Trophoblast cell (in vitro differentiated cells and primary cell): Measurements from ENCODE around the gene DOC2A.
A peak's percentile ranks its signal among the peaks of the same experiment; 100 is the strongest.

Source experiments
- DNase-seq, 2 donors: peaks; one replicate each; pipeline ENCODE4 v3.0.0-alpha.2; 2016
- H2AFZ ChIP-seq: 2 replicates; pipeline ENCODE4 v1.6.1; 2013; ENCODE audit warnings: low read length, moderate library complexity, mild to moderate bottlenecking; ENCODE audit not compliant: insufficient read depth, poor library complexity
- H2AK5ac ChIP-seq: 2 replicates; pipeline ENCODE4 v1.6.1; 2013; ENCODE audit warnings: mild to moderate bottlenecking, low read length
- H2BK120ac ChIP-seq: 2 replicates; pipeline ENCODE4 v1.6.1; 2013; ENCODE audit warnings: low read length, mild to moderate bottlenecking, moderate library complexity; ENCODE audit not compliant: insufficient read depth, poor library complexity
- H2BK12ac ChIP-seq: 2 replicates; pipeline ENCODE4 v1.6.1; 2013; ENCODE audit warnings: mild to moderate bottlenecking, low read length, moderate library complexity
- H2BK5ac ChIP-seq: 2 replicates; pipeline ENCODE4 v1.6.1; 2013; ENCODE audit warnings: low read length, low read depth, moderate library complexity, mild to moderate bottlenecking; ENCODE audit not compliant: poor library complexity
- H3K14ac ChIP-seq: 2 replicates; pipeline ENCODE4 v1.6.1; 2013; ENCODE audit warnings: mild to moderate bottlenecking, low read length
- H3K18ac ChIP-seq: 2 replicates; pipeline ENCODE4 v1.6.1; 2013; ENCODE audit warnings: mild to moderate bottlenecking, low read length
- H3K23ac ChIP-seq: 2 replicates; pipeline ENCODE4 v1.6.1; 2013; ENCODE audit warnings: low read length
- H3K27ac ChIP-seq: 2 replicates; pipeline ENCODE4 v1.5.1; 2013; ENCODE audit warnings: low read depth, mild to moderate bottlenecking, inconsistent platforms, low read length, moderate library complexity
- H3K27me3 ChIP-seq: 2 replicates; pipeline ENCODE4 v1.6.1; 2013; ENCODE audit warnings: inconsistent platforms, mild to moderate bottlenecking, low read length, moderate library complexity; ENCODE audit not compliant: insufficient read depth
- H3K36me3 ChIP-seq, 2 experiments: 1 replicate in 1 of 2; 2 replicates in 1 of 2; pipeline ENCODE4 v1.6.1; 2013; ENCODE audit warnings: low read length in 2 of 2, mild to moderate bottlenecking in 2 of 2, moderate library complexity in 1 of 2; ENCODE audit not compliant: insufficient read depth in 2 of 2, control insufficient read depth in 1 of 2
- H3K4ac ChIP-seq: 2 replicates; pipeline ENCODE4 v1.6.1; 2013; ENCODE audit warnings: low read depth, mild to moderate bottlenecking, low read length, moderate library complexity
- H3K4me1 ChIP-seq, 2 experiments: 1 replicate in 1 of 2; 2 replicates in 1 of 2; pipeline ENCODE4 v1.6.1; 2013; ENCODE audit warnings: low read length in 2 of 2, mild to moderate bottlenecking in 2 of 2, moderate library complexity in 1 of 2; ENCODE audit not compliant: insufficient read depth in 2 of 2, control insufficient read depth in 1 of 2
- H3K4me2 ChIP-seq: 2 replicates; pipeline ENCODE4 v1.6.1; 2013; ENCODE audit warnings: inconsistent platforms, mild to moderate bottlenecking, low read length, moderate library complexity
- H3K4me3 ChIP-seq: 2 replicates; pipeline ENCODE4 v1.5.1; 2013; ENCODE audit warnings: mild to moderate bottlenecking, low read depth, low read length, inconsistent platforms
- H3K79me1 ChIP-seq: one replicate; pipeline ENCODE4 v1.6.1; 2013; ENCODE audit warnings: low read length
- H3K79me2 ChIP-seq: 2 replicates; pipeline ENCODE4 v1.6.1; 2013; ENCODE audit warnings: low read length, mild to moderate bottlenecking; ENCODE audit not compliant: control insufficient read depth, insufficient read depth, poor library complexity
- H3K9ac ChIP-seq: 2 replicates; pipeline ENCODE4 v1.6.1; 2013; ENCODE audit warnings: mild to moderate bottlenecking, low read length
- H3K9me3 ChIP-seq: 2 replicates; pipeline ENCODE4 v1.6.1; 2013; ENCODE audit warnings: low read depth, mild to moderate bottlenecking, control low read depth, inconsistent platforms, low read length; ENCODE audit not compliant: insufficient read depth
- H4K12ac ChIP-seq: 2 replicates; pipeline ENCODE4 v1.6.1; 2013; ENCODE audit warnings: low read depth, mild to moderate bottlenecking, low read length, moderate library complexity
- H4K8ac ChIP-seq: 2 replicates; pipeline ENCODE4 v1.6.1; 2013; ENCODE audit warnings: low read depth, mild to moderate bottlenecking, low read length, moderate library complexity
- H4K91ac ChIP-seq: one replicate; pipeline ENCODE4 v1.6.1; 2013; ENCODE audit warnings: low read depth, mild to moderate bottlenecking, low read length, moderate library complexity
- WGBS: extraction: QIAGEN DNeasy Blood & Tissue Kit; methylation state at CpG from one replicate; pipeline ENCODE4 v1.1.7; 2013; ENCODE audit warnings: missing lambda C conversion rate; ENCODE audit not compliant: insufficient read length, insufficient coverage; ENCODE audit errors: extremely low coverage; 5-methylcytosine and 5-hydroxymethylcytosine counted together

Gene DOC2A

DNA sequence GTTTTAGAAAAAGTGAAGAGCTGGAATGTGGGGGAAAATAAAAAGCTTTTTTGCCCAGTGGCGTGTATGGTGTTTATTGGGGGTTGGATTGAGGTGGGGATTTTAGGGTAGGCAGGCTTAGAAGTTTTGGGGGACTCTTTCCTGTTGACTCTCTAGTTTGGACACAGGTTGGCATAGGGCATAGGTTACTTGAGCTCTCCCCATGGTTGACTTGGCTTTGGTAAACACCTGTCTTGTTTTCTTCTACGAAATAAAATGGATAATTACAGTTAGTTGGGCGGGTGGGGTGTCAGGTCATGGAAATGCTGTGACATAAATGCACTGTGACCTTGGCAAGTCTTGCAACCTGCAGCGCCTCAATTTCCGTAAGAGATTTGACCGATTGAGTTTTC lies 37.8 kb downstream of the DOC2A start:
- no peak overlapping the region for H2AK5ac ChIP-seq
- H3K27ac ChIP-seq, result no peak overlapping the region
- H3K4me3 ChIP-seq, result no peak overlapping the region
- no peak overlapping the region for H2BK12ac ChIP-seq
- no peak overlapping the region for H2BK5ac ChIP-seq
- peak overlapping the region; percentile 20 for H2AFZ ChIP-seq
- no peaks in the 10 kb centered on the region for H3K27me3 ChIP-seq
- no peak overlapping the region for H3K14ac ChIP-seq
- no peak overlapping the region for H3K4ac ChIP-seq
- 100% methylated on average over 1 of the region's 6 CpGs for WGBS
- H3K9me3 ChIP-seq, result no peaks in the 10 kb centered on the region
- H4K8ac ChIP-seq, result peak overlapping the region; percentile 30
- peaks cover 26 to 27% of the 10 kb centered on the region in 2 experiments for H3K36me3 ChIP-seq
- H4K12ac ChIP-seq, result no peak overlapping the region
- H3K9ac ChIP-seq, result no peak overlapping the region
- no peak overlapping the region for H3K18ac ChIP-seq
- peaks cover 9 to 22% of the 10 kb centered on the region in 2 experiments for H3K4me1 ChIP-seq
- H4K91ac ChIP-seq, result no peak overlapping the region
- H3K23ac ChIP-seq, result no peak overlapping the region
- H3K4me2 ChIP-seq, result peak overlapping the region; percentile 18
- no peak overlapping the region for H2BK120ac ChIP-seq
- peaks cover 15% of the 10 kb centered on the region for H3K79me2 ChIP-seq
- DNase-seq, result no peak
- peaks cover 10% of the 10 kb centered on the region for H3K79me1 ChIP-seq

DNA sequence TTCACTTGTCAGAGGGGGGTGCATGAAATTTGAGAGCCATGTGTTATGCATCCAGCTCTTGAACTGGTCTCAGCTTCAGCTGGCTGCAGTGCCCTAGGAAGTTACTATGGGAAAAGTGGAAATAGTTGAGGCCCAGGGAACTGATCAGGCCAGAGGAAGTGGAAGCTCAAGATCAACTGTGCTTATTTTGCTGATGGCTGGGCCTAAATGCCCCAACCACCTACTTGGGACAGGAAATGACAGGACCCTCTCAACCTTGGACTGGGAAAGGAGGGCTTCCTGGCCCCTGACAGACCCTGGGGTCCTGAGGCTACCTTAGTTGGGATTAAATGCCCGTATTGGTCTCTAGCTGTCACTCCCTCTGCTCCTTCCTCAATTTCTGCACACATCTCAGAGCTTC lies 38.3 kb downstream of the DOC2A start:
- Histone ChIP-seq H4K12ac (no peak overlapping the region), H3K18ac (no peak overlapping the region), H2AK5ac (no peak overlapping the region), H2BK120ac (no peak overlapping the region), H2BK5ac (no peak overlapping the region), H3K79me1 (peaks cover 10% of the 10 kb centered on the region), H4K91ac (no peak overlapping the region), H3K23ac (no peak overlapping the region), H3K4me3 (no peak overlapping the region), H3K27ac (no peak overlapping the region), H3K14ac (no peak overlapping the region), H3K36me3 (peaks cover 23 to 24% of the 10 kb centered on the region in 2 experiments), H4K8ac (no peak overlapping the region), H2AFZ (no peak overlapping the region), H3K9me3 (no peaks in the 10 kb centered on the region), H3K27me3 (no peaks in the 10 kb centered on the region), H3K4me1 (peaks cover 9 to 22% of the 10 kb centered on the region in 2 experiments), H3K79me2 (peaks cover 15% of the 10 kb centered on the region), H3K4ac (no peak overlapping the region), H3K9ac (no peak overlapping the region), H3K4me2 (no peak overlapping the region), H2BK12ac (no peak overlapping the region)
- no peak for DNase-seq
- no CpG with 5 or more reads among the region's 1 CpG for WGBS

DNA sequence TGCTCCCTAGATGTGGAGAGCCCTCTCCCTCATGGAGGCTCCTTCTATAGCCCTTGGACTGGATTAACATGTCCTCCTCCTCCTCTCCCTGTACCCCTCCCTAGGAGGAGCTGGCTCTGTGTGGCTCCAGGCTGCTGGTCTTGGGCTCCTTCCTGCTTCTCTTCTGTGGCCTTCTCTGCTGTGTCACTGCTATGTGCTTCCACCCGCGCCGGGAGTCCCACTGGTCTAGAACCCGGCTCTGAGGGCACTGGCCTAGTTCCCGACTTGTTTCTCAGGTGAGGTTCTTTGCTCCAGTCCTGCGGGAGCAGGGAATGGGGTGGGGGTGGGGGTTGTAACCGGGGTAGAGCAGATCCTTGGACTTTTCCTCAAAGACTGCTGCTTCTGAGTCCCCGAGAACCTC lies 39.5 kb downstream of the DOC2A start:
- WGBS, result no CpG with 5 or more reads among the region's 8 CpGs
- Histone ChIP-seq H3K9ac (no peak overlapping the region), H3K27ac (no peak overlapping the region), H3K14ac (no peak overlapping the region), H3K4me3 (no peak overlapping the region), H3K79me2 (peaks cover 15% of the 10 kb centered on the region), H3K18ac (no peak overlapping the region), H4K12ac (no peak overlapping the region), H2AK5ac (no peak overlapping the region), H4K91ac (no peak overlapping the region), H3K79me1 (peaks cover 10% of the 10 kb centered on the region), H3K23ac (no peak overlapping the region), H2BK12ac (no peak overlapping the region), H3K9me3 (no peaks in the 10 kb centered on the region), H3K4ac (no peak overlapping the region), H3K27me3 (no peaks in the 10 kb centered on the region), H3K36me3 (peaks cover 18 to 19% of the 10 kb centered on the region in 2 experiments), H2BK120ac (no peak overlapping the region), H2BK5ac (no peak overlapping the region), H3K4me1 (peaks cover 9 to 18% of the 10 kb centered on the region in 2 experiments), H4K8ac (no peak overlapping the region), H3K4me2 (no peak overlapping the region), H2AFZ (no peak overlapping the region)
- no peak for DNase-seq

DNA sequence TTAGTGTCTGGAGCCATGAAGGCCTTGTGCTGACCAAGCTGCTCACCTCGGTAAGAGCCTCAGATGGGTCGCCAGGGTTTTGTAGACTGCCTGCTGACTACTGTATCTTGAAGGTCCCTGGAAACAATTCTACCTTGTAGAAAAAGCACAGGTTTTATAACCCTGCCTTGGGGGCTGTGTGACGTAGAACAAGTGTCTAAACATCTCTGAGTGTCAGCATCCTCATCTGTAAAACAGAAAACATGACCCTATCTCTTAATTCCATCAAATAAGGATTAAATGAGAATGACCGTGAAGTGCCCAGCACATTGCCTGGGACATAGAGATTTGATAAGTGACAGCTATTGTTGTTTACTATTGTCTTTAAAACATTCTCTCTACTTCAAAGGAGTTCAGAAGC lies 42.6 kb downstream of the DOC2A start:
- H3K4me3 ChIP-seq, result no peak overlapping the region

More for the DNA sequence above, 42.6 kb downstream of the DOC2A start:
- Histone ChIP-seq H2BK120ac (no peak overlapping the region), H3K4me1 (peaks cover 0 to 1% of the 10 kb centered on the region in 2 experiments), H3K36me3 (peaks cover 19 to 20% of the 10 kb centered on the region in 2 experiments), H3K79me2 (no peaks in the 10 kb centered on the region), H4K12ac (no peak overlapping the region), H2BK5ac (no peak overlapping the region), H2BK12ac (no peak overlapping the region), H3K18ac (no peak overlapping the region), H3K9ac (no peak overlapping the region), H3K27me3 (no peaks in the 10 kb centered on the region), H2AFZ (no peak overlapping the region), H3K4me2 (no peak overlapping the region), H3K23ac (no peak overlapping the region), H2AK5ac (no peak overlapping the region), H3K14ac (no peak overlapping the region), H3K79me1 (no peaks in the 10 kb centered on the region), H3K9me3 (no peaks in the 10 kb centered on the region), H3K27ac (no peak overlapping the region), H4K8ac (no peak overlapping the region), H3K4ac (no peak overlapping the region), H4K91ac (no peak overlapping the region)
- no CpG with 5 or more reads among the region's 4 CpGs for WGBS
- DNase-seq, result no peak
